ENCODE data around the gene TRIM71. TPM values are rescaled to one million over a fixed set of nuclear protein-coding genes. Genes with fewer than 3 reads are reported as not detected.
A peak's percentile ranks its signal among the peaks of the same experiment; 100 is the strongest.

The TRIM71 gene
- total and polyA plus RNA-seq, 2 of the 13 experiments (the other 11 are each of a cell fraction or from before 2014, with no cell fraction given) = 21.7 to 76.9 TPM

GRCh38 chr3:32781211-32781968, 36.4 kb upstream of the TRIM71 start (continued):
- TF ChIP-seq ZNF33B (CRISPR knock-in tag; IDR thresholded peaks at IDR 0.05) = peak; percentile 69; the same call in 1 of the 2 replicates
- no peak for TF ChIP-seq PBX2 (CRISPR knock-in tag; IDR thresholded peaks at IDR 0.05)
- TF ChIP-seq RAD21 (CRISPR knock-in tag; IDR thresholded peaks at IDR 0.05) = peak; percentile 90
- no peak for TF ChIP-seq SOX13 (IDR thresholded peaks at IDR 0.05)
- peak in 1 of 2 experiments; percentile 77; a peak in 2 of 4 replicates for TF ChIP-seq SOX13 (CRISPR knock-in tag; conservative IDR thresholded peaks at IDR 0.05 in 1 of 2, IDR thresholded peaks at IDR 0.05 in 1 of 2)
- TF ChIP-seq ZSCAN25 (CRISPR knock-in tag; IDR thresholded peaks at IDR 0.05) = peak; percentile 75; the same call in 1 of the 2 replicates
- TF ChIP-seq KLF13 (CRISPR knock-in tag; IDR thresholded peaks at IDR 0.05) = no peak
- TF ChIP-seq THAP9 (CRISPR knock-in tag; IDR thresholded peaks at IDR 0.05; ENCODE audit: borderline replicate concordance) = 0 out of 2 replicates have a peak, but pooled peaks have one; percentile 32
- peak; percentile 87 for TF ChIP-seq XRCC5 (optimal IDR thresholded peaks at IDR 0.05; ENCODE audit: low read length)
- TF ChIP-seq RARA (CRISPR knock-in tag; IDR thresholded peaks at IDR 0.05) = peak; percentile 92
- TF ChIP-seq ZHX1 (CRISPR knock-in tag; IDR thresholded peaks at IDR 0.05; ENCODE audit: low read depth) = peak; percentile 66; the same call in 1 of the 2 replicates
- TF ChIP-seq HNF4A (CRISPR knock-in tag; IDR thresholded peaks at IDR 0.05) = 0 out of 2 replicates have a peak, but pooled peaks have one; percentile 31
- peak; percentile 67 for TF ChIP-seq SRSF1 (optimal IDR thresholded peaks at IDR 0.05; ENCODE audit: low read depth, low read length)
- peak; percentile 84 for TF ChIP-seq ZC3H13 (CRISPR knock-in tag; IDR thresholded peaks at IDR 0.05)
- no peak for TF ChIP-seq ELK4 (CRISPR knock-in tag; IDR thresholded peaks at IDR 0.05; ENCODE audit: borderline replicate concordance)

Measured in HepG2 (cell line).